ENCODE measurements around the gene ZDHHC4.
A peak's percentile ranks its signal among the peaks of the same experiment; 100 is the strongest.

The ZDHHC4 gene

DNA sequence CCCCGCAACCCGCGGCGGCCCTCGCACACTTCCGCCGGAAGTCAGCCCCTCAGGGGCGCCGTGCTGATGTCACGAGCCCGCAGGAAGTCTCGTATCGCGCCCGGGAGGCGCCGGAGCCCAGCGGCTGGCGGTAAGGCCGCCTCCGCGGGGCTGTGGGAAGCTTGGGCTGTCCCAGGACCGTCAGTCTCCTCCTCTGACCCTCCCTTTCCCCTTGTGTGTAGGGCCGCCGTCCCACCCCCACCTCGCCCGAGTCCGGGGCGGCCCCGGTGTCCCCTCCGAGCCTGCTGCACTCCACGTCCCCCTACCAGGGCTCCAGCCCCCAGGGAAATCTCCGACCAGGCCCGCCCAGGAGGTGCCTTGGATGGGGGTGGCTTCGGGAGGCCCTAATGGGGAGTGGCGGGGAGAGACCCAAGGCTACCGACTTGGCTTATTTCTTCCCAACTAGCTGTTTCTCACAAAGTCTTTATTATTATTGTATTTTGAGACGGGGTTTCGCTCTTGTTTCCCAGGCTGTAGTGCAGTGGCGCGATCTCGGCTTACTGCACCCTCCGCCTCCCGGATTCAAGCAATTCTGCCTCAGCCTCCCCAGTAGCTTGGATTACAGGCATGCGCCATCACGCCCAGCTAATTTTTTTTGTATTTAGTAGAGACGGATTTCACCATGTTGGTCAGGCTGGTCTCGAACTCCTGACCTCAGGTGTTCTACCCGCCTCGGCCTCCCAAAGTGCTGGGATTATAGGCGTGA, at the start of gene ZDHHC4:
Gene ZDHHC4 (plus strand): TSS at position 86 of the 745 bp plus-strand sequence. CDS start 3,108 bp downstream, outside the sequence.
- DNase-seq (ENCODE audit: low read depth in 2 of 2): peak; percentile 60 to 68

DNA sequence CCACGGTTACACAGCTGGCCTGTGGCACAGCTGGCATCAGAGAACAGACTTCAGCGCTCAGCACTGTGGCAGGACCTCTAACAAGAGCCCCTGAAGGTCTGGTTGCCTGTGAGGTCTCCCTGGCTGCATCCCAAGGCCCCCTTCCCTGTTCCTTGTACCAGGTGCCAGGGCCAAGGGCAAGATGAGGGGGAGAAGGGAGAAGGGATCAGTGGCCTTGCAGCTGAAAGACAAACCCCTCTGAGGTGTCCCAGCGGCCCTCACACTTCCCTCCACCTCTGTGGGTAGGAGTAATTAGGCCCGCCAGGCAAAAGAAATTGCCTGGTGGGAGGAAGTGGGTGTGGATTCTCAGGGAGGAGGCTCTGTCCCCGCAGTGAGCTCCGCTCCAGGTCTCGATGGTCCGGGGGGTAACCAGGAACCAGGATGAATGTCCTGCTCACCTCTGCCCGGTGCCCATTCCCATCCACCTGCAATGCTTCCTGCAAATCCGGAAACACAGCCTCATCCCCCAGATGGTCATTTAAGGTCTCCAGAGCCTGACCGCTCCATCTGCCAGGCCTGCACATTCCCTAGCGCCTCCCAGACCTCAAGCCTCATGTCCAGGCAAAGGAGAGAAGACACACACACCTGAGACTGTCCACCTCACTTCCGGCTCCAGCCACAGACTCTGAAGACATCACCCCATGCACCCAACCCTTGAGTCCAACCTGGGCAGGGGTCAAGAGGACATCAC, 48.7 kb upstream of the ZDHHC4 start:
- no peak for DNase-seq (ENCODE audit: low read depth in 2 of 2)

DNA sequence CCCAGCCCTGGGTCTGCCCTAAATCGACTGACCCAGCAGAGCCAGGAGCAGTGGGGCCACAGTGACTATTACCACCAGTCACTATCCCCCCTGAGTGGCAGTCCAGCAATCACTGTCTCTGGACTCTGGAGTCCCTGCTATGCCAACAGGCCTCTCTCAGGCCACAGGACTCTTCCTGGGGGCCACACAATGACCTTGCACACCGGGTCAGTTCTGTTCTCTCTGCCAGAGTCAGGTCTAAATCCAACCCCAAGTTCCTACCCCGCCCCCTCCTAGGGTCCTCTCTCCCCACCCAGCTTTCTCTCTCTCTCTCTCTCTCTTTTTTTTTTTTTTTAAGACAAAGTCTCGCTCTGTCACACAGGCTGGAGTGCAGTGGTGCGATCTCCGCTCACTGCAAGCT, 47.6 kb upstream of the ZDHHC4 start:
- no peak for DNase-seq (ENCODE audit: low read depth in 2 of 2)

DNA sequence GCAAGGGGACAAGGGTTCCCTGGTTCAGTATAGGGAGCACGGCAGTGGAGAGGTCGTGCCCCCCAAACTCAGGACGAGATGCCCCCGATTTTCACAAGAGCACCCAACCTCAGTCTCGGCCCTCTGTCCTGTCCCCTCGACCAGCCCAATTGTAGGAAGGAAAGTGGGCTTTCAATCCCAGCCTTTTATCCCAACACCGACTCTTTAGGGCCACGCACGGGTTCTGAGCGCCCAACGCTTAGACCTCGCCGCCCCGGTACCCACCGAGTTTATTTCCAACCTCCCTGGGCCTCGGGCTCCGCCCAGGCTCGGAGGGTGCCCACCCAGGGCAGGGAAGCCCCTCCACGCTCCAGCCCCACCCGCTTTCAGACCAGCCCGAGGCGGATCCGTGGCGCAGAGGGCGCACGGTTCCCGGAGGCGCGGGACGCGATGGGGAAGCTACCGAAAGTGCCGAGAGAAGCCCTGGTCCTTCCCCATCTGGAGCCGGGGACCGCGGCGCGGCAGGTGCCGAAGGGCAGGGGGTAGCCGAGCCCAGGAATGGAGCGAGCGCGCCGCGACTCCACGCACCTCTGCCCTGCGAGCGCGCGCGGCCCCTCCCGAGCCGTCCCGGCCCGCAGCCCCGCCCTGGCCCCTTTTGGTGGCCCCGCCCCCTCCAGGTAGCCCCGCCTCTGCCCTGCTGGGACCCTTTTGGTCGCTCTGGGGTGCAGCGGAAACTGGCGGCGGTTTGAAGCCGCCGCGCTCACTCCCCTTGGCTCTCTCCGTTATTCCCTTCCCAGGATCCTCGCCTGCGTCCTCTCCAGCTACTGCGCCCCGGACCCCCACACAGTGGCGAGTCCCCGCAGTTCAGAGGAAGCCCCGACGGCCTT, 46.4 kb upstream of the ZDHHC4 start:
- no peak for DNase-seq (ENCODE audit: low read depth in 2 of 2)

DNA sequence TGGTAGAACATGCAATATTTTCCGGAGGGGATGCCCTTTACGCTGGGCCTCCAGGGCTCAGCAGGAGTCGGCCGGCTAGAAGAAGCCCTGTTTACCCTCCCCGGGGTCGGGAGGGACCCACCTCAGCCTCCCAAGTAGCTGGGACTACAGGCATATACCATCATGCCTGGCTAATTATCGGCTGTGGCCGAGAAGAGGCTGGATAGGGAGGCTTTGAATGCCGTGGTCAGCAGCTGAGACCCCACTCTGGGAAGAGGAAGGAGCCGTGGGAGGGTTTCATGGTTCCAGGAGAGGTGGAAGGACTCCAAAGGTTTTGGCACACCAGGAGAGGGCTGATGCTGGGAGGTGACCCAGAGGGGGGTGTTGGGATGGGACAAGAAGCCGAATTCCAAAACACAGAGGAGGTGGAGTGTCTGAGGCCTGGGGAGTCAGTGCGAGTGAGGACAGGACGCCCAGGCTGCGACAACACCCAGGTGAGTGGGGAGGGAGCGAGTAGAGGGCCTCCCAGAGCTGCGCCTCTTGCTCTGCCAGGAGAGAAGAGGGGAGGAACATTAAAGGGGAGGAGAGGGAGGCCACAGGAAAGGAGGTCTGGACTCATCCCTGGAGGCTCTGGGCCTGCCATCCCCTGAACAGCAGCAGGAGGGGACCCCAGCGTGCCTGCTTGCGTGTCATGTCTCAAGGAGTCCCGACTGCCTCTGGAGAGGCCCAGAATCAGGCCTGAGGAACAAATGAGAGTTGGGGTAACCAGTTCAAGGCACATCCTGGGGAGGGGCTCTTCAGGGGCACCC, 45.6 kb upstream of the ZDHHC4 start:
- no peak for DNase-seq (ENCODE audit: low read depth in 2 of 2)

DNA sequence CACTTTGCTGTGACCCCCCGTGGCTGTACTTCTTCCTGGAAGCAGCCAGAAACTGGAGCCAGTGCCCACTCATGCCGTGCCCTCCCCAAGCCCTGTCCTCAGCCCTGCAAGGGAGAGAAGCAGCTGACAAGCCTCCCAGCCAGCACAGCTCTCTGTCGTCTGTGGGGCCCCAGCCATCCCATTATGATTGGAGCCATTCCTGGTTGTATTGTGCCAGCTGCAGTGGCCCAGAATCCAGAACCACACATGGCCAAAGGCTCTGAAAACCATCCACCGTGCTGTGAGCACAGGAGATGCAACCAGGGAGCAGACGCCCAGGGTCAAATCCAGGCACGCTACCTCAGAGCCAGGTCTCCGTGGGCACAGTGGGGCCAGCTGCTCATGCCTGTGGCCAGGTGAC, 44.7 kb upstream of the ZDHHC4 start:
- DNase-seq (ENCODE audit: low read depth in 2 of 2): no peak

DNA sequence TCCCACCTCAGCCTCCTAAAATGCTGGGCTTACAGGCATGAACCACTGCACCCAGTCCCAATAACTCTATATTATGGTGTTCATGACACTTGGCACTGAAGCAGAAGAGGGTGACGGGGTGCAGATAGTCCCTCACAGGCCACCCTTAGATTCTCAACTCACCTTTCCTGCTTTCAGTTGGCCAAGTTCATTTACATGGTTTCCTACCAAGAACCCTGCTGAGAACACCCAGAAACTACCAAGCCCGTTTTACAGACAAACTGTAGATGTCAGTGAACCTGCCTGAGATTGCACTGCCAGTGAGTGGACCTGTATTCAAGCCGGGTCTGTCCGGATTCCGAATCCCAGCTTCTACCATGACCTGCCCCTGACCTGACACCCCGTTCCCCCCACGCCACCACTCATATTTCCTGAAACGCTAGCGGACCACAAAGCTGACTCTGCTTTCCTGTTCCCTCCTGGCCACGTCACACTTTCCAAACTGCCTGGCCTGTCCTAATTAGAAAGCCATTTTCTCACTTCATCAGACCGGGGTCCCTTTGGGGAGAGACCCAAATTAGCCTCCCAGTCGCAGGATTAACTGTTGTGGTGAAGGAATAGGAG, 43.3 kb upstream of the ZDHHC4 start:
- DNase-seq (ENCODE audit: low read depth in 2 of 2): no peak

DNA sequence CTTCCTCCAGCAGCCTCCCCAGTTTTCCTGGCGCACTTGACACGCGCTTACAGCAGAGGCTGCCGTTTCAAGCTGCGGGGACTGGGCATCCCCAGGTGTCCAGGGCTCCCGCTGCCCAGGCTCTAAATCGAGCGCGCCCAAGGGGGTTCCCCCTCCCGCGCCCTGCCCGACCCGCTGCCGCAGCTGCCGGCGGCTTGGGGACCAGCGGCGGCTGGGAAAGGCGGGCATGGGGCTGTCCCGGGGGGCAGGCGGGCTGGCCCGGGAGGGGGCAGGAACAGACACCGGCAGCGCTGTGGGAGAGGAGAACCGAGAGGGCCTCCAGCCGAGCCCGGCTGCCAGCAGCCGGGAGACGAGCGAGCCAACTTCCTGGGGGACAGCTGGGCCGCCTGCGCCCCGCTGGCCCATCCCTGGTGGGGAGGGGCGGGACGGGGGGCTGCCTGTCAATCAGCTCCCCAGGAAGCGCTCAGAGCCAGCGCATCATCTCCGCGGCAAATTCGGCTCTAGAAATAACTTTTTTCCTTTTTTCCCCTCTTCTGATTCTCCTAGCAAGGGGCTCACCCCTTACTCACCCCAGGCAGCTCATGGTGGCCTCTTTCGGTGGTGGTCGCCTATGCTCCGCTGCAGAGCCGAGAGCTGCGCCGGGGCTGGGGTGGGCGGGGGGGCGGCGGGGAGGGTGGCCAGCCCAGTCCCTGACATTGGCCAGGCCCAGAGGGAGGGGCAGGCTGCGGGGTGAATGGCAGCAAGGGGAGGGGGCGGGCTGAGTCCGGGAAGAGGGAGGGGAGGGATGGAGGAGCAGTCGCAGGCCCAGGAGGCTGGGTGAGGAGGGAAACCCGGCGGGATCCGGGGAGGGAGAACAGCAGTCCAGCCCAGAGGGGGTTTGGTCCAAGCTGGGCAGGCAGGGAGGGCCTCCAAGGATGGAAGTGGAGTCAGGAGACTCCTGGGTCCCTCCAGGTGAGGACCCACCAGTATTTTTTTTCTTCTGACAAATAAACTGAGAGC, 40.7 kb upstream of the ZDHHC4 start:
- no peak for DNase-seq (ENCODE audit: low read depth in 2 of 2)

DNA sequence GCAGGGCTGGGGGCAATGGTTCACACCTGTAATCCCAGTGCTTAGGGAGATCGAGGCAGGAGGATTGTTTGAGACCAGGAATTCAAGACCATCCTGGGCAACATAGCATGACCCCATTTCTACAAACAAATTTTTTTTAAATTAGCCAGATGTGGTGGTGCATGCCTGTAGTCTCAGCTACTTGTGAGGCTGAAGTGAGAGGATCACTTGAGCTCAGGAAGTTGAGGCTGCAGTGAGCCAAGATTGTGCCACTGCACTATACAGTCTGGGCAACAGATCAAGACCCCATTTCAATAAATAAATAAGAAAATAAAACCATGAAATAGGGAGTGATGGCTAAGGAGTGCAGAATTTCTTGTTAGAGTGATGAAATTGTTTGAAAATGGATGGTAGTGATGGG, 34.9 kb upstream of the ZDHHC4 start:
- DNase-seq (ENCODE audit: low read depth in 2 of 2): no peak

DNA sequence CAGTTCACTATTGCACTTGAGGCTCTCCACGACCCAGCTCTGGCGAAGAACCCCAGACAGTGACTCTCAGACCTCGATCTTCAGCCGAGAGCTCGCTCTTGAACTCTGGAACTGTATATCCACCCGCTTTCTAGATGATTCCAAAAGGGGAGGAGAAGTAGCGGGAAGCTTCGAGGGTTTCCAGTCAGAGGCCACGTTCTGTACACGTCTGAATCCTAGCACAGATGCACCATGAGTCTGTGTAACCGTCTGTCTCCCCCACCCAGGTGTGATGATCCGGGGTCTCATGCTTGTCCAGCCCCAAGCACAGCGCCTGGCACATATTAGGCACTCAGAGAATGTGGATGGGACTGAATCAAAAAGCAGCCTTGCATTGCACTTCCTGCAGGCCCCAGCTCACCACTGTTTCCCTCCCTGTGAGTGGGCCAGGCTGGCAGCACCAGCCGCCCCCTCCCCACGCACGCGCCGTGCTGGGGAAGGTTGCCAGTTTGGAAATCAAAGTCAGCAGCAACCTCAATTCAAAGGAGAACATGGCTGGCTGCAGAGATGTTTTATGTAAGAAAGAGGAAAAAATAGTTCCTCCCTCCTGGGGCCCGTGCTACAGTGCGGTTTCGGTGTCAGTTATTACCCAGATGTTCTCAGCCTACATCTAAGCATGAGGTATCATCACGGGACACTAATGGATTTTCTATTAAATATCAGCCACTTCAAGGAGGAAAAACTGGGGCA, 31.7 kb upstream of the ZDHHC4 start:
- no peak for DNase-seq (ENCODE audit: low read depth in 2 of 2)

DNA sequence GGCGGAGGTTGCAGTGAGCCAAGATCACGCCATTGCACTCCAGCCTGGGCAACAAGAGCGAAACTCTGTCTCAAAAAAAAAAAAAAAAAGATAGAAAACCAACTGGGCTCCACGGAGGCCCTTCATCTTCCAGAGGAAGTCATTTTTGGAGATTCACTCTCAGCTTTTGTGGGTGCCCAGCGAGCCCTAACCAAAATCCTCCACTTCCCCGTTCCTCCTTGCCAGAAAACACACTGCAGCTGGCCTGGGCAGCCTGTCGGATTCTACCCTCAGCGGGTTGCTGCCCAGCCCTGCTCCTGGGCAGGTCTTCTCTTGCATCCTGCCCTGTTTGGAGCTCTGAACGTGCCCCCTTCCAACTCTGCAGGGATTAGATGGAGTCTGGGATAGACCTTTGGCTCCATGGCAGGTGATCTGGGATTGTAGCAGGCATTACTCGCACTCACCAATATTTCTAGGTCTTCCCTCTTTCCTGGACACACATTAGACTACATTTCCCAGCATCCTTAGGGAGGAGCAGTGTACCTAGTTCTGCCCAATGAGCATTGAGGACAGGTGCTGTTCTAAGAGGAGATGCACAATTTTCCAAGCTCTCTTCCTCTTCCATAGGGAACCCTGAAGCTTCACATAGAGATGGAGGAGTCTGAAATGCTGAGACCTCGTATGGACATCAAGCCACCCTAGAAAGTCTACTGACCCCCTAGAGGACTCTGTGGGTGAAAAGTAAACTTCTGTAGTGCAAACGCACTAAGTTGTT, 30.6 kb upstream of the ZDHHC4 start:
- no peak for DNase-seq (ENCODE audit: low read depth in 2 of 2)

DNA sequence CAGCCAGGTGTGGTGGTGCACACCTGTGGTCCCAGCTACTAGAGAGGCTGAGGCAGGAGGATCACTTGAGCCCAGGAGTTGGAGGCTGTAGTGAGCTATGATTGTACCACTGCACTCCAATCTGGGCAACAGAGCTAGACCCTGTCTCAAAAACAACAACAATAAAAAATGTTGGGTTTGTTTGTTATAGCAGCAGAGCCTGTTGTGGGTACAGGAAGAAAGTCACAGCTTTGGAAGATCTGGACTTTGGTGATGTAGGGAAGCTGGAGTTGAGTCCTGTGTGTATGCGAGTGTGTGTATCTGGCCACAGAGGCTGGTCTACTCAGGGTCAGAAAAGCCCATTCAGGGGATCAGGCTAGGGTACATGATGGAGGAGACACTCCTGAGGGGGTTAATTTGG, 29.9 kb upstream of the ZDHHC4 start:
- no peak for DNase-seq (ENCODE audit: low read depth in 2 of 2)

DNA sequence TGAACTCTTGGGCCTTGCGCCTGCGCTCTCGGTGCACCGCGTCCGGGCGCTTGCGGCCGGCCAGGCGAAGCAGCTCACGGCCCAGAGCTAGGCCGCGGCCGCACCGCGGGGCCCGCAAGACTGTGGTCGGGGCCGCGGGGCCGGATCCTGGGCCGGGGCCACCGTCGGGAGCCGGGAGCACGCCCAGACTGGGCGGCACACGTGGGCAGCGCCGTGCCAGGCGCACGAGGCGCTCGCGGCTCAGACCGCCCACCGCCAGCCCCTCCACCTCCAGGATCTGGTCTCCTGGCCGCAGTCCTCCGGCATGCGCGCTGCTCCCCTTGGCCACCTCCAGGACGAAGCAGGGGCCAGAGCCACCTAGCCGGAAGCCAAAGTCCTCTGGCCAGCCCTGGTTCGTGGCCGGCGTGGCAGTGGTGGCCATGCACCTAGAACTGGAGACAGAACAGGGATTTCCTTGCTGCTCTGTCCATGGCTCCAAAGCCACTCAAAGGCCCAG, 26.2 kb upstream of the ZDHHC4 start, which contains the start of gene GRID2IP:
Gene GRID2IP (minus strand): TSS at position 446 of the 496 bp plus-strand sequence. CDS start 25 bp downstream, at position 421.
- no peak for DNase-seq (ENCODE audit: low read depth in 2 of 2)

DNA sequence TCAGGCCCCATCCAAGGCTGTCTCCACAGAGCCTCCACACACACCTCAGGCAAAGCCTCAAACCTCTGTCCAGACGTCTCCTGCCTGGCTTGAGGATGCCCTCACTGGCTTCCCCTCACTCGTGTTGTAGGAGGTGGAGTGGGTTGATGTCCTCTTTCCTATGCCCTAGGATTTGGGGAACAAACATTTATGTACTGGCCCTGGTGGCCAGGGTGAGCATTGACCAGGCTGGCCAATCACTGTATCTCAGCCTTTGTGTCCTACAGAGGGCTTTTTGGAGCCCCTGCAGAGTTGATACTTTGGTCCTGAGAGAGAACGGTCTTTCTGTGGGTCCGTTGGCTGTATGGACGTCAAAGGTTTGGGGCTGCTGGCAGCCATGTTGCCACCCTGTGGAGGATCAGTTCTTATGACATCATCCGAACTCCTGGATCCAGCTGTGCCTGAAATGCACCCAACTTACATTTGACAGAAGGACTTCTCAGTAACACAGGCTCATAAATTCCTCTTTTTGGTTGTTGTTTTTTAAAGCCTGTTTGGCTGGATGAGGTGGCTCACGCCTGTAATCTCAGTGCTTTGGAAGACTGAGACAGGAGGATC, 23.7 kb upstream of the ZDHHC4 start:
- no peak for DNase-seq (ENCODE audit: low read depth in 2 of 2)

DNA sequence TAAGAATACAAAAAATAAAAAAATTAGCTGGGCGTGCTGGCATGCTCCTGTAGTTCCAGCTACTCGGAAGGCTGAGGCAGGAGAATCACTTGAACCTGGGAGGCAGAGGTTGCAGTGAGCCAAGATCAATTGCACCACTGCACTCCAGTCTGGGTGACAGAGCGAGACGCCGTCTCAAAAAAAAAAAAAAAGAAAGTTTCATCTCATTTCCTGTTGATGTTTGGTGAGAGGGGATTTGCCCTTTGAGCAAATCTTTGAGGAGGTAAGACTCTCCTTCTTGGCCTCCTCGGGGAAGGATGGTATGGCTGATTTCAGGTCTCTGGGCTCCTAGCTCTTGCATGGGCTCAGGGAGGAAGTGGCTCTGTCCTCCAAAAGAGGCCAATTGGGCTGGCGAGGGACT, 22.4 kb upstream of the ZDHHC4 start:
- no peak for DNase-seq (ENCODE audit: low read depth in 2 of 2)

DNA sequence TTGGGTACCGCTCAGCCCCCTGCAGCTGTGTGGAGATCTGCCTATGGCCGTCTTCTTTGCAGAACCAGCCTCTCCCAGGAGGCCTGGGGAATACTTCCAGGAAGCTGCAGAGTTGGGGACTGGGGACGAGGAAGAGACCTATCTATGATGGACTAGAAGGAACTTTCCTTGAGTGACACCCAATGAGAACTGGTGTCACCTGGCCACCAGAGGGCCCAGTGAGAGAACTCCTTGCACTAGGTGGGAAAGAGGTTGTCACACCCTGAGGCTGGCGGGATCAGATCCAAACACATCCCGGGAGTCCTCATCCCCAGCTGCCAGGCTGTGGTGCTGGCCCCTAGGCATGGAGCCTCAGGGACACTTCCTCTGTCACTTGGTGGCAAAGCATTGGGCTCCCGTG, 21.1 kb upstream of the ZDHHC4 start:
- no peak for DNase-seq (ENCODE audit: low read depth in 2 of 2)

DNA sequence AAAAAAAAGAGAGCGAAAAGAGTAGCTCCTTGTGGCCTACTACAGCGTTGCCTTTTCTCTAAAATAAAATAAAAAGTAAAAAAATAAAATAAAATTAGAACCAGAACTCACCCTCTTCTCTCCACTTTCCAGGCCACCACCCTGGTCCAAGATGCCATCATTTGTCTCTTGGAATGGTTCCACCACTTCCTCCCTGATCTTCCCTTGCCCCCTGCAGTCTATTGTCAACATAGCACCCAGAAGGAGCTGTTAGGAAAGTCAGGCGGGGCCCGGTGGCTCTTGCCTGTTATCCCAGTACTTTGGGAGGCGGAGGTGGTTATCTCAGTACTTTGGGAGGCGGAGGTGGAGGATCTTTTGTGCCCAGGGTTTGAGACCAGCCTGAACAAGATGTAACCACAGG, 18.4 kb upstream of the ZDHHC4 start:
- DNase-seq (ENCODE audit: low read depth in 2 of 2): no peak

DNA sequence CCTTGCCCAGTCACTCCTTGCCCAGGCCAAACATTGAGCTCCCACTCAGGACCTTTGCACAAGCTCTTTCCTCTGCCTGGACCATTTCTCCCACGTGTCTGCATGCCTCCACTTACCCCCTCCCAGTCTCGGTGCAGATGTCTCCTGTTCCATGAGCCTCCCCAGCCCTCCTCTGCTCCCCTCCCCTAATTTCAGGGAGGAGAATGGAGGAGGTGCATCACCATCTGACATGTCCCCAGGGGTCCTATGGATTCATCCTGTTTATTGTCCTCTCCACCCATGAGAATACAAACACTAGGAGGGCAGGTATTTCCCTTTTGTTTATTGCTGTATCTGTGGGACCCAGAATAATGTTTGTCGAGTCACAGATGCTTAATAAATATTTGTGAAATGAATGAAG, 17.4 kb upstream of the ZDHHC4 start:
- DNase-seq (ENCODE audit: low read depth in 2 of 2): no peak

Measured in fibroblast of skin of left biceps (primary cell).